Neural cell (in vitro differentiated cells): ENCODE measurements around the gene CLCA4. TPM values are rescaled to one million over a fixed set of nuclear protein-coding genes. Genes with fewer than 3 reads are reported as not detected.

ENCODE experiments used
- H2AFZ ChIP-seq: fragments of 200-600, 300-800 bp; sonication (generic), shearing (Covaris generic); 2 replicates; pipeline ENCODE4 v1.6.0; 2014; ENCODE audit warnings: low read depth, mild to moderate bottlenecking, antibody characterized with exemption, low read length, moderate library complexity
- H3F3A ChIP-seq: fragments of 200-600 bp; shearing (Covaris generic); 2 replicates; pipeline ENCODE4 v1.6.1; 2016; ENCODE audit warnings: mild to moderate bottlenecking, moderate library complexity, mixed read lengths, antibody characterized with exemption, low read length; ENCODE audit not compliant: insufficient read depth, poor library complexity, severe bottlenecking
- H3K27ac ChIP-seq: fragments of 200-600, 300-800 bp; sonication (generic), shearing (Covaris generic); 2 replicates; pipeline ENCODE4 v1.5.1; 2014; ENCODE audit warnings: mild to moderate bottlenecking, low read length, moderate library complexity
- H3K27me3 ChIP-seq: fragments of 300-800, 200-600 bp; sonication (generic), shearing (Covaris generic); 2 replicates; pipeline ENCODE4 v1.6.0; 2014; ENCODE audit warnings: mild to moderate bottlenecking, low read depth, low read length, moderate library complexity; ENCODE audit not compliant: insufficient read depth
- H3K36me3 ChIP-seq: fragments of 300-800, 200-600 bp; sonication (generic), shearing (Covaris generic); 2 replicates; pipeline ENCODE4 v1.5.1; 2014; ENCODE audit warnings: mild to moderate bottlenecking, antibody characterized with exemption, low read length, moderate library complexity; ENCODE audit not compliant: insufficient read depth
- H3K4me2 ChIP-seq: fragments of 300-800, 200-600 bp; sonication (generic), shearing (Covaris generic); 2 replicates; pipeline ENCODE4 v1.6.0; 2014; ENCODE audit warnings: mild to moderate bottlenecking, low read length
- H3K4me3 ChIP-seq: fragments of 300-800, 200-600 bp; sonication (generic), shearing (Covaris generic); 2 replicates; pipeline ENCODE4 v1.5.1; 2014; ENCODE audit warnings: mild to moderate bottlenecking, low read length, moderate library complexity
- H3K79me2 ChIP-seq: fragments of 200-600 bp; shearing (Covaris generic); replicated peaks from 2 replicates; pipeline ENCODE4 v1.6.0; 2014; ENCODE audit warnings: mild to moderate bottlenecking, low read length, moderate library complexity; ENCODE audit not compliant: insufficient read depth
- H3K9ac ChIP-seq: fragments of 300-800, 200-600 bp; sonication (generic), shearing (Covaris generic); 2 replicates; pipeline ENCODE4 v1.6.1; 2016; ENCODE audit warnings: mild to moderate bottlenecking, low read length, mixed read lengths
- H3K9me2 ChIP-seq: fragments of 200-600 bp; shearing (Covaris generic); 2 replicates; pipeline ENCODE4 v1.6.1; 2016; ENCODE audit warnings: mild to moderate bottlenecking, low read length, mixed read lengths; ENCODE audit not compliant: insufficient read depth
- H3K9me3 ChIP-seq: fragments of 200-600, 300-800 bp; sonication (generic), shearing (Covaris generic); 2 replicates; pipeline ENCODE4 v1.6.1; 2016; ENCODE audit warnings: mild to moderate bottlenecking, mixed run types, low read length, moderate library complexity, mixed read lengths
- H4K20me1 ChIP-seq: fragments of 200-600 bp; shearing (Covaris generic); 2 replicates; pipeline ENCODE4 v1.6.1; 2016; ENCODE audit warnings: mild to moderate bottlenecking, mixed run types; ENCODE audit not compliant: insufficient read depth
- EP300 ChIP-seq: fragments of 450-650 bp; conservative IDR thresholded peaks from 2 replicates; pipeline ENCODE4 v1.6.1; 2014; ENCODE audit warnings: antibody characterized with exemption, mild to moderate bottlenecking, moderate library complexity; ENCODE audit not compliant: poor library complexity, severe bottlenecking
- EZH2 ChIP-seq: fragments of 200-600, 300-800 bp; shearing (Covaris generic), sonication (generic); IDR thresholded peaks from 2 replicates; pipeline ENCODE4 v1.6.1; 2014; ENCODE audit warnings: antibody characterized with exemption, low read length, borderline replicate concordance, mild to moderate bottlenecking; ENCODE audit not compliant: insufficient read depth, poor library complexity, severe bottlenecking
- MXI1 ChIP-seq: fragments of 450-650 bp; conservative IDR thresholded peaks from 2 replicates; pipeline ENCODE4 v1.6.1; 2014; ENCODE audit warnings: antibody characterized with exemption, mild to moderate bottlenecking; ENCODE audit not compliant: poor library complexity, severe bottlenecking
- POLR2AphosphoS5 ChIP-seq: IDR thresholded peaks from 2 replicates; pipeline ENCODE4 v1.6.1; 2012
- RAD21 ChIP-seq: fragments of 450-650 bp; conservative IDR thresholded peaks from 2 replicates; pipeline ENCODE4 v1.6.1; 2014; ENCODE audit warnings: antibody characterized with exemption, mild to moderate bottlenecking, moderate library complexity
- SMC3 ChIP-seq: fragments of 450-650 bp; conservative IDR thresholded peaks from 2 replicates; pipeline ENCODE4 v1.6.1; 2014; ENCODE audit warnings: antibody characterized with exemption, mild to moderate bottlenecking, moderate library complexity; ENCODE audit not compliant: poor library complexity
- TAF1 ChIP-seq: IDR thresholded peaks from 2 replicates; pipeline ENCODE4 v1.6.1; 2012; ENCODE audit warnings: low read depth
- polyA plus RNA-seq: library from polyadenylated mRNA; depleted of rRNA; stranded (reverse); fragments of >200 nt; gene quantifications from 2 replicates; pipeline ENCODE4 v1.2.3, GENCODE V29; 2014
- TF ChIP-seq, protein P1 (sequence below): IDR thresholded peaks from 2 replicates; pipeline ENCODE4 v1.6.1; 2012; ENCODE audit warnings: borderline replicate concordance
- TF ChIP-seq, protein P2 (sequence below): fragments of 450-650 bp; IDR thresholded peaks from 2 replicates; pipeline ENCODE4 v1.5.1; 2014; ENCODE audit warnings: antibody characterized with exemption, mild to moderate bottlenecking, moderate library complexity; ENCODE audit not compliant: poor library complexity, severe bottlenecking

The CLCA4 gene
- polyA plus RNA-seq, 1 donor from 2014 or later = not detected

DNA sequence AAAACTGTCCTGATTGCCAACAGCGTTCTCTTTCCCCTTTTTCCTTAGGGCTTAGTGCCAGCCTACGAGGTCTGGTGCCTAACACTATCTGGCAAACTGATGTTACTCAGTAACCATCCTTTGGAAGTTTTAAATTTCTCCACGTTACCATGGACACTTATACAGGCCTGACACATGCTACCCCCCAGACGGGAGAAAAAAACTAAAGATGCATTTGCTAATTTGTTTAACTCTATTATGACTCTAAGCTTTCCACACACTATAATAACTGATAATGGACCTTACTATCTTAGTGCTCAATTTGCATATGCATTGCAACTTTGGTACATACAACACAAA, 41.3 kb upstream of the CLCA4 start:
- Histone ChIP-seq H3F3A (no peaks in the 10 kb centered on the region), H3K4me2 (no peak overlapping the region), H3K79me2 (no peaks in the 10 kb centered on the region), H2AFZ (no peak overlapping the region), H3K9me3 (no peaks in the 10 kb centered on the region), H3K4me3 (no peak overlapping the region), H4K20me1 (no peaks in the 10 kb centered on the region), H3K27ac (no peak overlapping the region), H3K9me2 (no peaks in the 10 kb centered on the region), H3K27me3 (no peaks in the 10 kb centered on the region), H3K36me3 (no peaks in the 10 kb centered on the region), H3K9ac (no peak overlapping the region)
- TF ChIP-seq EP300 (no peak), POLR2AphosphoS5 (no peak), SMC3 (no peak), EZH2 (no peak), RAD21 (no peak), MXI1 (no peak), TAF1 (no peak)
- TF ChIP-seq, protein P1, sequence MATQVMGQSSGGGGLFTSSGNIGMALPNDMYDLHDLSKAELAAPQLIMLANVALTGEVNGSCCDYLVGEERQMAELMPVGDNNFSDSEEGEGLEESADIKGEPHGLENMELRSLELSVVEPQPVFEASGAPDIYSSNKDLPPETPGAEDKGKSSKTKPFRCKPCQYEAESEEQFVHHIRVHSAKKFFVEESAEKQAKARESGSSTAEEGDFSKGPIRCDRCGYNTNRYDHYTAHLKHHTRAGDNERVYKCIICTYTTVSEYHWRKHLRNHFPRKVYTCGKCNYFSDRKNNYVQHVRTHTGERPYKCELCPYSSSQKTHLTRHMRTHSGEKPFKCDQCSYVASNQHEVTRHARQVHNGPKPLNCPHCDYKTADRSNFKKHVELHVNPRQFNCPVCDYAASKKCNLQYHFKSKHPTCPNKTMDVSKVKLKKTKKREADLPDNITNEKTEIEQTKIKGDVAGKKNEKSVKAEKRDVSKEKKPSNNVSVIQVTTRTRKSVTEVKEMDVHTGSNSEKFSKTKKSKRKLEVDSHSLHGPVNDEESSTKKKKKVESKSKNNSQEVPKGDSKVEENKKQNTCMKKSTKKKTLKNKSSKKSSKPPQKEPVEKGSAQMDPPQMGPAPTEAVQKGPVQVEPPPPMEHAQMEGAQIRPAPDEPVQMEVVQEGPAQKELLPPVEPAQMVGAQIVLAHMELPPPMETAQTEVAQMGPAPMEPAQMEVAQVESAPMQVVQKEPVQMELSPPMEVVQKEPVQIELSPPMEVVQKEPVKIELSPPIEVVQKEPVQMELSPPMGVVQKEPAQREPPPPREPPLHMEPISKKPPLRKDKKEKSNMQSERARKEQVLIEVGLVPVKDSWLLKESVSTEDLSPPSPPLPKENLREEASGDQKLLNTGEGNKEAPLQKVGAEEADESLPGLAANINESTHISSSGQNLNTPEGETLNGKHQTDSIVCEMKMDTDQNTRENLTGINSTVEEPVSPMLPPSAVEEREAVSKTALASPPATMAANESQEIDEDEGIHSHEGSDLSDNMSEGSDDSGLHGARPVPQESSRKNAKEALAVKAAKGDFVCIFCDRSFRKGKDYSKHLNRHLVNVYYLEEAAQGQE = no peak
- TF ChIP-seq, protein P2, sequence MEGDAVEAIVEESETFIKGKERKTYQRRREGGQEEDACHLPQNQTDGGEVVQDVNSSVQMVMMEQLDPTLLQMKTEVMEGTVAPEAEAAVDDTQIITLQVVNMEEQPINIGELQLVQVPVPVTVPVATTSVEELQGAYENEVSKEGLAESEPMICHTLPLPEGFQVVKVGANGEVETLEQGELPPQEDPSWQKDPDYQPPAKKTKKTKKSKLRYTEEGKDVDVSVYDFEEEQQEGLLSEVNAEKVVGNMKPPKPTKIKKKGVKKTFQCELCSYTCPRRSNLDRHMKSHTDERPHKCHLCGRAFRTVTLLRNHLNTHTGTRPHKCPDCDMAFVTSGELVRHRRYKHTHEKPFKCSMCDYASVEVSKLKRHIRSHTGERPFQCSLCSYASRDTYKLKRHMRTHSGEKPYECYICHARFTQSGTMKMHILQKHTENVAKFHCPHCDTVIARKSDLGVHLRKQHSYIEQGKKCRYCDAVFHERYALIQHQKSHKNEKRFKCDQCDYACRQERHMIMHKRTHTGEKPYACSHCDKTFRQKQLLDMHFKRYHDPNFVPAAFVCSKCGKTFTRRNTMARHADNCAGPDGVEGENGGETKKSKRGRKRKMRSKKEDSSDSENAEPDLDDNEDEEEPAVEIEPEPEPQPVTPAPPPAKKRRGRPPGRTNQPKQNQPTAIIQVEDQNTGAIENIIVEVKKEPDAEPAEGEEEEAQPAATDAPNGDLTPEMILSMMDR = no peak

DNA sequence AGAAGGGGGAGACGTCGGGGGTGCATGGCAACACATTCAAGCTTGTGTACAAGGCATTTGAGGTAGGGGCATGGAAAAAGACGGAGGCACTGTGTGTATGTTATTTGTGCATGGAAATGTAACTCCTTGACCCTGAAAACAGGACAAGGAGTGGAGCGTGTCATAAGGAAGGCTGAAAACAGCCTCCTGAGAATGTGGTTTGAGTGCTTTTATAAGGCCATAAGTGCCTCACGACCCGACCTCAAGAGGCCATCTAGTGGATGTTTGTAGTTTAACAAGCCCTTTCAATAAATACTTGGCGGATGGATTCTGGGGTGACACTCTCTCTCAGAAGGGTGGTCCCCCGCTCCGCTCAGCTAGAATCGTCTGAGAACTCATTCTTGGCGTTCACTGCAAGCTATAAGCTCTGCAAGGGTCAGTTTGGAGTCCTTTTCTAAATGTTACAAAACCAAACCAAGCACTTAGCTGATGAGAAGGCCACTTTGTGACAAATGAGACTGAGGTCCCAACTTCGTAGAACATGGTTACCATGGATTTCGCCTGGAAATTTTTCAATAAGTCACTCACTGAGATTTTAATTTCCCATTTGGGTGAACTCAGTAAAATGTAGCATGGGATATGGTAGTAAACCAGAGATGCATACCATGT, 38.8 kb upstream of the CLCA4 start:
- no peak overlapping the region for H3K4me2 ChIP-seq
- TF ChIP-seq RAD21 (no peak), MXI1 (no peak), TAF1 (no peak), EP300 (no peak), SMC3 (peak; percentile 49), EZH2 (no peak), POLR2AphosphoS5 (no peak)
- TF ChIP-seq, protein P2 = peak; percentile 58
- TF ChIP-seq, protein P1 = no peak
- H3K9me3 ChIP-seq = no peaks in the 10 kb centered on the region

More for the DNA sequence above, 38.8 kb upstream of the CLCA4 start:
- Histone ChIP-seq H3F3A (no peaks in the 10 kb centered on the region), H3K79me2 (no peaks in the 10 kb centered on the region), H3K9me2 (no peaks in the 10 kb centered on the region), H3K27ac (no peak overlapping the region), H3K36me3 (no peaks in the 10 kb centered on the region), H3K27me3 (no peaks in the 10 kb centered on the region), H4K20me1 (no peaks in the 10 kb centered on the region), H3K4me3 (no peak overlapping the region), H2AFZ (no peak overlapping the region), H3K9ac (no peak overlapping the region)
